HuH-7 (cell line): ENCODE data around the gene SLC9C1.

ENCODE experiments used
- DNase-seq: peaks from one replicate; pipeline ENCODE4 v3.0.0; 2011; ENCODE audit warnings: low spot score

The SLC9C1 gene

GRCh38 chr3:112306825-112307224, 12.8 kb upstream of the SLC9C1 start:
- no peak for DNase-seq

GRCh38 chr3:112304611-112305010, 10.6 kb upstream of the SLC9C1 start:
- DNase-seq, result no peak

GRCh38 chr3:112303764-112304325, 9.8 kb upstream of the SLC9C1 start:
- DNase-seq, result no peak

GRCh38 chr3:112302881-112303763, 9.1 kb upstream of the SLC9C1 start:
- no peak for DNase-seq

- DNase-seq, result no peak
Measured at GRCh38 chr3:112302150-112302830, 8.3 kb upstream of the SLC9C1 start.

GRCh38 chr3:112298781-112299180, 4.8 kb upstream of the SLC9C1 start:
- DNase-seq, result no peak

GRCh38 chr3:112297714-112298113, 3.7 kb upstream of the SLC9C1 start:
- no peak for DNase-seq

- DNase-seq, result no peak
Measured at GRCh38 chr3:112289011-112289410, 5.0 kb downstream of the SLC9C1 start.

GRCh38 chr3:112280266-112280665, 13.8 kb downstream of the SLC9C1 start:
- no peak for DNase-seq

GRCh38 chr3:112273536-112273935, 20.5 kb downstream of the SLC9C1 start:
- no peak for DNase-seq

GRCh38 chr3:112261742-112262141, 32.3 kb downstream of the SLC9C1 start:
- no peak for DNase-seq

- DNase-seq, result no peak
Measured at GRCh38 chr3:112260563-112260962, 33.5 kb downstream of the SLC9C1 start.

- no peak for DNase-seq
Measured at GRCh38 chr3:112253301-112253971, 40.6 kb downstream of the SLC9C1 start.

GRCh38 chr3:112247900-112248299, 46.1 kb downstream of the SLC9C1 start:
- no peak for DNase-seq

- no peak for DNase-seq
Measured at GRCh38 chr3:112247350-112247749, 46.7 kb downstream of the SLC9C1 start.

- DNase-seq, result no peak
Measured at GRCh38 chr3:112233083-112233482, 60.9 kb downstream of the SLC9C1 start.

GRCh38 chr3:112231727-112232126, 62.3 kb downstream of the SLC9C1 start:
- DNase-seq, result no peak

GRCh38 chr3:112230033-112230432, 64.0 kb downstream of the SLC9C1 start:
- no peak for DNase-seq

GRCh38 chr3:112228786-112229185, 65.2 kb downstream of the SLC9C1 start:
- no peak for DNase-seq

GRCh38 chr3:112200317-112200666, 93.7 kb downstream of the SLC9C1 start:
- no peak for DNase-seq

- no peak for DNase-seq
Measured at GRCh38 chr3:112199622-112200316, 94.2 kb downstream of the SLC9C1 start.

GRCh38 chr3:112197131-112197530, 96.9 kb downstream of the SLC9C1 start:
- no peak for DNase-seq
